Measurements from ENCODE around the gene TSPAN31.

GRCh38 chr12:57712701-57713100 is 32.1 kb upstream of the TSPAN31 start:
- TF ChIP-seq CTCF (IDR thresholded peaks at IDR 0.05) (no peak), POLR2A (IDR thresholded peaks at IDR 0.05) (no peak), POLR2AphosphoS5 (IDR thresholded peaks at IDR 0.05) (no peak)

Data from gastroesophageal sphincter (tissue), 3 donors.